Esophagus squamous epithelium (tissue), 4 donors: ENCODE results near the gene SEC23A.

ENCODE experiments used
- CTCF ChIP-seq, 6 experiments: fragments of 450-650 bp in 4 of 6; fragments of 200-600 bp in 2 of 6; sonication (generic) in 2 of 6; IDR thresholded peaks; one replicate each; pipeline ENCODE4 v1.5.1; 2016 to 2019; ENCODE audit warnings: antibody characterized with exemption in 6 of 6, mild to moderate bottlenecking in 4 of 6, moderate library complexity in 4 of 6
- POLR2A ChIP-seq, 4 donors: fragments of 450-650 bp; IDR thresholded peaks; one replicate each; pipeline ENCODE4 v1.6.1; 2017; ENCODE audit warnings: antibody characterized with exemption in 4 of 4, mild to moderate bottlenecking in 4 of 4, moderate library complexity in 3 of 4

- TF ChIP-seq POLR2A (IDR thresholded peaks at IDR 0.05) (no peak), CTCF (IDR thresholded peaks at IDR 0.05) (no peak)
Measured at GRCh38 chr14:39145266-39145966, 42.4 kb upstream of the SEC23A start.
